Activated naive CD8-positive, alpha-beta T cell treated with anti-CD3 and anti-CD28 coated beads, Interleukin-2, amount 50 U/mL, for 16 hours (primary cell): ENCODE measurements around the gene PLXNB3.

Experiments
- DNase-seq: peaks from one replicate; pipeline ENCODE4 v3.0.0-alpha.2; 2020; ENCODE audit warnings: low read depth, low spot score

The PLXNB3 gene

DNA sequence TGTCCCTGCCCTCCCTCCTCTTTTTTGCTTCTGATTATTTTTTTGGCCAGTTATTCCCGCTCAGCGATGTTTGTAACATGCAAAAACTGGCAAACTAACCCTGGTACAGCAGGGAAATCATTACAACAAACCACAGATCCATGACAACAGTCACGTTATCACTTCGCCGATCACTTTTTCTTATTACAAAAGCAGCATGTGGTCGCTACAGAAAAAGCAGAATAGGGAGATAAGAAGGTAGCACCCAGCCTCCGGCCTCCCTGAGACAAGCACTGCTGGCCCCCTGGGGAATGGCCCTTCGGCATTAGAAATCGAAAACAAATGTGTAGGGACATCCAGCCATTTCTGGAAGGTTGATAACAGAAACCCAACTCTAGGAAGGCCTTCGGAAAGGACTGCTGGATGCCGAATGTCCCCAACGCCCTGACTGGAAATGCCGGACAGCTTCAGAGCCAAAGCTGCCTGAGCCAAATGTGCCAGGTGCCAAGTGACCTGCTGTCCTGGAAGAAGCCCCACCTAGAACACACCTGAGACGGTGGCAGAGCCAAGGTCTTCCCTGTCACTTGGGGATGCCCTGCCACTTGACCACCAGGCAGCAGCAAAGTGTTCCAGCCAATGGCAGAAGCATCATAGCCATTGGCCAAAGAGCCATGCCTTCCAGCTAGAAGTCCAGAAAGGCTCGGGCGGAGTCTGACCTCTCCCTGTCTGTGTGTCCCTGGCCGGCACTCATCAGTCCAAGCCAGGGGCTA, 27.2 kb downstream of the PLXNB3 start:
- DNase-seq: no peak

DNA sequence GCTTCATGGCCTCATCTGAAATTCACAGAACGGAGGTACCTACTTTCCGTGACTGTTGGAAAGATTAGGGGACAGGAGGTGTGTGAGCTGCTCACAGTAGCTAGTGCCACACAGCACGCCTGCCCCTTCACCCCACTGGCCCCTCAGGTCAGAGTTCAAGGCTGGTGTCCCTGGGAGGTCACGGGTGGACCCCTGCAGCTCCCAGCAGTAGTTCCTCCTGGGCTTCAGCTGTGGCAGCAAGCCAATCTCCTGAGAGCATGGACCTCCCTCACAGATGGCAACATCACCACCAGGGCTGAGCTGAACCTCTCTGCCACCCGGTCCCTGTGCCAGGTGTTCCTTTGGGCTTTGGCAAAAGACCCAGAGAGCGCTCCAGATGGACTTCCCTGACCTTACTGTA, 28.3 kb downstream of the PLXNB3 start:
- no peak for DNase-seq

DNA sequence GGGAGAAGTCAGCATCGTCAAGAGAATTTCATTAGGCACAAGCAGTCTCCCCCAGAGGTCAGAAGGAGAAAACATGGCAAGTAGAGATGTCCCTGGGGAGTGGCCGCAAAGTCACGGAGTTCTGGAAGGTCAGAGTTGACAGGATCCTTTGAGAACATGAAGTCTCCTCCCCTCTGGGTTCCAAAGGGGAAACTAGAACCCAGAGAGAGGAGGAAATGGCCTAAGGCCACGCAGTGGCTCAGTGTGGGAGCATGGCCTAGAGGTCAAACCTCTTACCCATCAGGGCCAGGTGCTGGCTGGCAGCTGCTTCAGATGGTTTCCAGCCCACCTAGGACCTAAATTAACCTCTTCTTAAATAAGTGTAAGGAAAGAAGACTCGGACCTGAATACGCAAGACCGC, 29.2 kb downstream of the PLXNB3 start:
- no peak for DNase-seq

DNA sequence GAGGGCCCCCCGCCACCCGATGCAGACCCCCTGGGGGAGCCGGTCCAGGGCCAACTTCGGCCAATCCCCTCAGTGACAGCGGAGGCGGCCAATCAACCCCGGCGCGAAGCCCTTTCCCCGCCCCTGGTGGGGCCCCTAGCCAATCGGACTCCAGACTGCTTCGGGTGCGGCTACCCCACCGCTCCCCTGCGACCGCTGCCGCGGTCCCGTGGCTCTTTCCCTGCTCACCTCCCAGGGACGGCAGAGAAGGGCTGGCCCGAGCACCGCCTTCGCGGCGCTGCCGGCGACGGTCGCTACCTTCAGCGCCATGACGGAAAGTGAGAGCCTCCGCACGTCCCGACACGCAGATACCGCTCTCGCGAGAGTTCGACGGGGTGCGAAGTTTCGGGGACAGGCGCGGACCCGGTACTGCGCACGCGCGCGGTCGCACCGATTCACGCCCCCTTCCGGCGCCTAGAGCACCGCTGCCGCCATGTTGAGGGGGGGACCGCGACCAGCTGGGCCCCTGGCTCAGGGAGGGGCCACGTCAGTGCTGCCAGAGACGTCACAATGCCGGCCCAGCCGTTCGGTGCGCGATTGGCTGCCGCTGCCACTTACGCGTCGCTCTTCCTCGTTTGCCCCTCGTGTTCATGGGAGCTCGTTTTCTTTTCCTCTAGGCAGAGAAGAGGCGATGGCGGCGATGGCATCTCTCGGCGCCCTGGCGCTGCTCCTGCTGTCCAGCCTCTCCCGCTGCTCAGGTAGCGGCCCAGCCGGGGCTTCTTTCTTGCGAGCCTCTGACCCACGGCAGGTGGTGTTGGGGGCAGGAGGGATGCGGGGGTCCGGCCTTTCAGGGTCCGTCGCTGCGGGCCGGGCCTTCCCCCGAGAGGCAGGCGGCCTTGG, 30.2 kb downstream of the PLXNB3 start, which contains the start of the genes IDH3G and SSR4:
IDH3G (minus strand) TSS at position 358 of the 879 bp plus-strand sequence; CDS start at position 309, 49 bp downstream.
SSR4 (plus strand) TSS at position 651 of the 879 bp plus-strand sequence; CDS start at position 671, 20 bp downstream.
- DNase-seq: peak; percentile 76

DNA sequence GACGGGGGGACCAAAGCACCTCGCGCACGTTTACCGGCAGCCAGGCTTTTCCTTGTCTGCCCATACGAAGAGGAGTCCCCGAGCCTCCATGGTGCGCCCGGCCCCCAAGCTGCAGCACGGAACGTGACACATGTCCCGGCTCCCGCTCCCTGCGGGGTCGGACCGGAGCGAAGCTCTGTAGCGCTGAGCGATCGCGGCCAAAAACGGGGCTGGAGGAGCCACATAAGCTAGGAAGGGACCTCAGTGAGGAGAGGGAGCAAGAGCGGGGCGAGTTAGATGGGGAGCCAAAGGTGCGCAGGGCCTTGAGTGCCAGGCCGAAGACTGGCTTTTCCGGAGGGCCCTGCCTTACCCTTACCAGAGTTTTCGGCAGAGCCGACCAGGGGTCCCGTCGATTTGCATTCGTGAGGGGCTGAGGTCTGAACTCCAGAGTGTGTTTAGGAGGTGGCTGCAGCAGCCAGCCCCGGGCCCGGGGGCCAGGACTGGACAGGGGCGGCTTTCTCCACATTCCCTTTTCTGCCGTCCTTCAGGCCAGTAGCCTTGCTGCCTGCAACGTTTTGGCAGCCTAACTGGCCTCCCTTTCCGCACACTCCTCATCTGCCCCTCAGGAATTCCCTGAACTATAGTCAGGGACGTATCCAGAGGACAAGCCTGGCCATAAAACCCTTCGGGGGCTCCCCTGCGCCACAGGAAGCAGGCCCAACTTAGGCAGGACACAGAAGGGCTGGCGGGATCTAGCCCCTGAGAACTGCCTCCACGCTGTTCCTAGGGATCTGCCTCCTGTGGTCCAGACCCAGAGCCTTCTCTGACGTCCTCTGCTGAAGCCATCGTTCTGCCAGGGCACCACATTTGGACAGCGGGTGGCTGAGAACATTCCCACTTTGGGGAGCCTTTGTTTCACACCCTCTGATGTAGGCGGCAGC, 31.1 kb downstream of the PLXNB3 start:
- DNase-seq: no peak

DNA sequence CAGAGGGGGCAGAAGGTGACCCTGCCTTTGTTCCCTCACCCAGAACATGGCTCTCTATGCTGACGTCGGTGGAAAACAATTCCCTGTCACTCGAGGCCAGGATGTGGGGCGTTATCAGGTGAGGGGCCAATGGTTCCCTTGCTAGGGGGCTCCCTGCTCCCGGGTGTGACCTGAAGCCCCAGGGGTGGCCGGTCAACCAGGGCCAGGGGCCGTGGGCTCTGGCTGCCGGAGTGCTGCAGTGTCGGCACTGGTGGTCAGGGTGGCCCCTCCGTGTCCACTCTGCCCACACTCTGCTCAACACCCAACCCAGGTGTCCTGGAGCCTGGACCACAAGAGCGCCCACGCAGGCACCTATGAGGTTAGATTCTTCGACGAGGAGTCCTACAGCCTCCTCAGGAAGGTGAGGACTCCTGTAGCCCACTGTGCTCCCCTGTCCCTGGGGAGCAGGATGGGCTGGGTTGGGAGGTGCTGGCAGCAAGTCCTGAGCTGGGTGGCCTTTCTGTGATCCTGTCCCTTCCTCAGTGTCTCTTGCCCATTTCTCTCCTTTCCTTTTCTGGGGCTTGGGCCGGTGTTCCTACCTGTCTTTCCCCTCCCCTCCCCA, 33.5 kb downstream of the PLXNB3 start:
- DNase-seq: no peak

DNA sequence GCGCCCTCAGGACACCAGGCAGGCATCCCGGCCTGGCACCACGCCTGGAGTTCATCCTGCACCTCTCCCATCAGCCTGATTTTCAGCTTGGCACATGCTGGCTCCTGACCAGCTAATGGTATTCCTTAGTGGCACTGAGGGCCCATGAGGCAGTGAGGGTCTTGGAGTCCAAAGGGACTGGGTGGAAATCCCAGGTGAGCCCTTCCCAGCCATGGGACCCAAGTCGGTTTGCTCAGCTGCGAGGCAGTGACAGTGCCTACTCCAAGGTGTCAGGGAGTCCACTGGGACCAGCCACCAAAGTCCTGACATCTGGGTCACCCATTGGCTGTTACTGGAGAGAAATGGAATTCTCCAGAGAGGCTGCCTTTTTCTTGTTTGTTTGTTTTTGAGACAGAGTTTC, 35.3 kb downstream of the PLXNB3 start:
- no peak for DNase-seq

DNA sequence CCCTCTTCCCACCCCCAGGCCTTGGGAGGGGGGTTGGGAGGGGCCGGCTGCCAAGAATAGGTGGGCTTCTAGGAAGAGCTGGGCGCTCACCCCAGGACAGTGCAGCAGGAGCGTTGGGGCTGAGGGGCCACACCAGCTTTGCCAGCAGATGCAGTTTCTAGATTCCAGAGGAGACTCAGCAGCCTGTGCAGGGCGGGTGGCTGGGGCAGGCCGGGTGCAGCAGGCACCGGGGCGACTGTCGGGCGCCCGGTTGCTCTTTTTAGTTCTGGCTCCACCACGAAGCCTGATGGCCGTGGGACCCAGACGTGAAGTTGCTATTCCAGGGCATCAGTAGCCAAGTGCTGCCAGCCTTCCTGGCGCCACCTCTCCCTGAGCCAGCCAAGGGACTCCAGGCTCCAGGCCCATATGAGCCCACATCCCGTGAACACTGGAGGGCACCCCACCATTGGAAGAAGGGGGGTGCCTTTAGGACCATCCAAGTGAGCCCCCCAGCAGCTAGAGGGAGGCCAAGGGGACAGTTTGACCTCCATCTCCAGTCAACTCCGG, 36.2 kb downstream of the PLXNB3 start:
- no peak for DNase-seq

DNA sequence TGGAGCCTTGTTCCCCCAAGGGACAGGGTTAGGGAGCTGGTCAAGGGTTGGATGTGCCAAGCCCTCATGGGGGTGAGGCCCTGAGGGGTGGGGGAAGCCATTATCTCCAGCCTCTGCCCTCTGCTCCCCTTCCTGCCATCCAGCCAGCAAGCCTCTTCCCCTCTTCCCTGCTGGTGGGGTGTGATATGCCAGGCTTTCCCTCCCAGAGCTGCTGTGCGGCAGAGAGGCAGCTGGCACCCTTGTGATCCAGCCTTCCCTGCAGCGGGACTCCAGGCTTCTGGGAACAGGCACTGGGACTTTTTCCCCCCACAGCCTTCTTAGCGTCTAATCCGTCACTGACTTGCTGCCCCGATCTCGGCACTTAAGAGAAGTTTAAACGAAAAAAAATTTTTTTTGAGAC, 36.7 kb downstream of the PLXNB3 start:
- no peak for DNase-seq

DNA sequence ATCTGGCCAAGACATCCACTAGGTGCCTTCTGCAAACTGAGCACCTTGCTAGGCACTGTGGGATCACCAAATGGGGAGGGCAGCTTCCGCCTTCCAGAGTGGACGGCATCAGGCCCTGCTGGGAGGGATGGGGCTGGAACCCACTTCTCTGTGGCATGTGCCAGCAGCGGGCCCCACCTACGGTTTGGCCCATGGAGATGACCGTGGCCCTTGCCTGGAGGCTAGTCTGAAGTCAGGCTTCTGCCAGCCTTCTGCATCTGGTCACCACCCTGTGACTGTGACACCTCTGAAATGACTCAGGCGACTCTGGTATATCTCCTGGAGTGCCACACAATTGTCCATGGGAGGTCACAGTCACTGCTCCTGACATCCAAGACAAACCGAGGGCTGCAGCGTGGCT, 37.6 kb downstream of the PLXNB3 start:
- DNase-seq: no peak

DNA sequence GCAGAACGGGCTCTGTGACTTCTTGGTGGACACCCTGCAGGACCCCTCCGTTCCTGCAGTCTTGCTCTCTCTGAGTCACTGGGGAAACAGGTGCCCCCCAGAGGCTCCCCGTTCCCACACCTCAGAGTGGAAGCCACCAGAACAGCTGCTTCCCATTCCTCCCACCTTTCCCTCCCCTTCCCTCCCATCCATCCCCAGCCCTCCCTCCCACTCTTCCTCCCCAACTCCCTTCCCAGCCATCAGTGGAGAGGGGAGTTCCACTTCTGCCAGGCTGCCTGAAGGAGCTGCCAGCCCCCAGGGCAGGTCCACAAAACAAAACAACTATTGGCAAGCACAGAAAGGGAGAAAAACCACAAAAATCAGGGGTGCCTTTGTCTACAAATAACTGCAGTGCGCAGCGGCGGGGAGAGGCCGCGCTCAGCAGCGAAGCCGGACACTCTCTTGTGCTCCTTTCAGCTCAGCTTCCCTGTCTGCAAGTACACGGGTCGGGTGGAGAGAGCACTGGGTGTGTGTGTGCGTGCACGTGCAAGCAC, 38.5 kb downstream of the PLXNB3 start:
- DNase-seq: no peak

DNA sequence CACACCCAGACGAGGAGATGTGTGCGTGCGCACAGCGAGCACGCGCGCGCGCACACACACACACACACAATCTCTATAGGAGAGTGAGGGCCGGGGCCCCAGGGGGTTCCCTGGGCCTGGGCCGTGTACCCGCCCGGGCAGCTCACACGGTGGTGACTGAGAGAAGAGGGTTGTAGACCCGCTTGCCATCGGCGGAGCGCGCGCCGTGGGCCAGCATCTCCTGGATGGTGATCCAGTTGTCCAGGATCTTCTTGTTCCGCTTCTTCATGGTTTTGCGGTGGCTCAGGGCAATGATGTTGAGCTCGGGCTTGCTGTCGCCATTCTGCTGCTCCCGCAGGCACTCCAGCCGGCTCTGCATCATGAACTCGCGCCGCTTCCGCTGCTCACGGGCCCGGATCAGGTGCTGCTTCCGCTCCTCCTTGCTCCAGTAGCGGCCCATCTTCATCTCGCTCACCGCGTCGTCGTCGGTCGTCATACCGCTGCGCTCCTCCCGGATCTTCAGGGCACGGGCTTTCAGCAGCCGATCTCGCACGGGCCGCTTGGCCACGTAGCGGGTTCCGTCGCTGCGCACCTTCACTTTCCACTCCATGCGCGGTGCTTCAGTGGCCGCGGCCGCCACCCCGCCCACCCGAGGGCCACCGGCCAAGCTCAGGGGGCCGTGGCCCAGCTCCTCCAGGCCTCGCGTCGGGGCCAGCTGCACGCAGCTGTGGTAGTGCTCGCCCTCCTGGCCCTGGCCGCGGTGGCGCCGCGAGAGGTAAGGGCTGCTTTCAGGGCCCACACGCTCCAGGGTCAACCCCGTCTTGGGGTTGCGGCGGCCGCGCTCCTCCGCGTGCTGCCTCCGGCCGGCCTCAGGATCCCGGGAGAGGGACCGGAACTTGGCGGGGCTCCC, 39.4 kb downstream of the PLXNB3 start:
- DNase-seq: no peak

DNA sequence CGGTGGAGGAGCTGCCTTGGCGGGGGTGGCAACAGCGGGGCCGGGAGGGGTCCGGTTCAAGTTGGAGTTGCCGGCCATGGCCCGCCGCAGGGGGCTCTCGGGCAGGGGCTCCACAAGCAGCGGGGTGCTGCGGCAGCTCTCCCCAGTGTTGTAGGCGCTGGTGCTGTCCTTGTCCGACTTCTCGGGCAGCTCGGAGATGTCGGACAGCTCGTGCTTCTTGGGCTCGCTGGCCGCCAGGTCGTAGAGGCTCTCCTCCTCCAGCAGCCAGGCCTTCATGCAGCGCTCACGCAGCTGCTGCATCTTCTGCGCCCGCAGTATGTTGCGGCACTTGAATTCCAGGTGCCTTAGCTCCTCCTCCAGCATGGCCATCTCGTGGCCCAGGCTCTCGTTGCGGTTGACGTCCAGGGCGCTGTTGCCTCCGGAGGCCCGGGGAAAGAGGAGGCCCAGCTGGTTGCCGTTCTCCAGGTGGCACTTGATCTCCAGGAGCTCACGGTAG, 40.1 kb downstream of the PLXNB3 start:
- no peak for DNase-seq

DNA sequence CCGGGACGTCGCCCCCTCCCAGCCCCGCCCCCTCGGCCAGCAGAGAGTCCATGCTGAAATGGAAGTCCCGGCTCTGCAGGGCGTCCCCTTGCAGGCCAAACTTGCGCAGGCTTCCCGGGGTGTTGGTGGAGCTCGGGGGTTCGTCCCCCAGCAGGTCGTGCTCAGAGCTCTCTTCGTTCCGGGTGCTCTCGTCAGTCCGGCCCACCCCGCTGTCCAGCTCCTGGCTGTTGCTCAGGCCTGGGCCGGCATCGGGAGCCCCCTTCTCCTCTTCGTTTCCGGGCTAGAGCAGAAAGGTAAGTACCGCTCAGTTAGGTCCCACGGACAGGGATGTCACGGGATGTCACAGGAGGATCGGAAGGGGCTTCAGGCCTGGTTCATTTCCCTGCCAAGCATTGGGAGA, 40.6 kb downstream of the PLXNB3 start:
- no peak for DNase-seq

DNA sequence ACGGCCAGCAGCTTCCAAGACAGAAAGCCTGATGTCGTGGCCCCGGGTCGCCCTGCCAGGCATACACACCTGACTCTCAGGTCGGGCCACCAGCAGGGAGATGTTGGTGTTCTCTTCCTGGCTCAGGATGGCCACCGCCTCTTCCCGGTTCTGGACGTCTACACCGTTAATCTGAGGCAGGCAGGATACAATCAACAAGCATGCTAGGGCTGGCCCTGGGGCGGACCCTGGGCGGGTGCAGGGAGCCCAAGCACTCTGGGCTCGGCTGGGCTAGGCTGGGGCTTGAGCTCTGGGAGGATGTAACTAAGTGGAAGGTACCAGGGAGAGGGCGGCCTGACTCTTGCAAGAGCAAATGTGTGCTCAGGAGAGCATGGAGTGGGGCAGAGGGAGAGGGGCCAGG, 41.4 kb downstream of the PLXNB3 start:
- DNase-seq: no peak

DNA sequence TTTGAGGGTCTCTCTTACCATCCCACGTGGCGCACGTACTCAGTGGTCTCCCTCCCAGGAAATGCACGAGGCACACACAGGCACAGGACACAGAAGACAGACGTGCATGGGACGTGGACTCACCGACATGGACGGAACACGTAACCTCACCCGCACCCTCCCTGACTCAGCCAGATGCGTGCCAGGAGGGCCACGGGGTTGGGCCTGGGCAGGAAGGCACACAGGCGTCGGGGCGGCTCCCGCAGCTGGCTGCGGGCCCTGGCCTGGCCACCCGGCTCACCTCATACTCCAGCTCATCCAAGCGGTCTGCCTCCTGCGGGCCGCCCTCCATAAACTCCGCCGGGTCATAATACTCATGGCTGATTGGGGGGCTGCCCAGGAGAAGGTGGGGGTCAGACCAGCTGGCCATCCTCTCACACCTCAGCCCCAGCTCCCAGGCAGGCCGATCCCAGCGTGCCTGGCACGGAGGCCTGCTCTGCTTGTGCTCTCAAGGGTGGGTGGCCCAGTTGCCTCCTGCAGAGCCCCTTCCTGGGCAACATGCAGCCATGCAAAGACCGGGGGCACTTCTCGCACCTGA, 43.0 kb downstream of the PLXNB3 start:
- DNase-seq: no peak

DNA sequence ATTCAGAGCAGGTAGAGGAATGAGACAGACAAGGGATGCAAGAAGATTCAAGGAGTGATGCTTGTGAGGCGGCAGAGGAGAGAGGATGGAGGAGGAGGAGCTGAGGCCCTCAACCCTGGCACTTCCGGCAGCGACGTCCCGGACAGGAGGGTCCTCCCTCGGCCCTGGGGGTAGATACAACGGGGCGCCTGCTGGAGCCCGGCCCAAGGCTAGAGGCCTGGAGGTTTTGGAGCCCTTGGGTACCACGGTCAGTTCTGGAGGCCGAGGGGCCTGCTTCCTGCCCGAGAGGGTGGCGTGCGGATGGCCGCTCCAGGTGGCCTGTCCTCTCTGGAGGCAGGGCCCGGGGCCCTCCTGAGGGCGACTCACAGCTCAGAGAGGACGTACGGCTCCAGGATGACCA, 43.9 kb downstream of the PLXNB3 start:
- DNase-seq: no peak

DNA sequence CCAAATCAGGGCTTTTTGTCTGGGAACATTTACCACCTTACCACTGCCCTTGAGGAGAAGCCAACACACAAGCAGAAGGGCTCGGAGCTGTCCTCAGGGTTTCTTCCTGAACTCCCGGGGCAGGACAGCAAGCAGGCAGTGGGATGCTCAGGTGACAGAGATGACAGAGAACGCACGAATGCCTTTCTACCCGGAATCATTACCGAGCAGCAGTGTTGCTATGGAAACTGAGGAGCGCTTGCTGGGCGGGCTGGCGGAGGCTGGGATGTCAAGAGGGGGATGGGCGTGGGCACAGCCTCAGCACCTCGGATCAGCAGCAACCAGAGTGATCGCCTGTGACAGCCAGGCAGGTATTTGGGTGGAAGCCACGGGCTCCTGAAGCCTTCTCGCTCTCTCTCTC, 48.2 kb downstream of the PLXNB3 start:
- DNase-seq: no peak

DNA sequence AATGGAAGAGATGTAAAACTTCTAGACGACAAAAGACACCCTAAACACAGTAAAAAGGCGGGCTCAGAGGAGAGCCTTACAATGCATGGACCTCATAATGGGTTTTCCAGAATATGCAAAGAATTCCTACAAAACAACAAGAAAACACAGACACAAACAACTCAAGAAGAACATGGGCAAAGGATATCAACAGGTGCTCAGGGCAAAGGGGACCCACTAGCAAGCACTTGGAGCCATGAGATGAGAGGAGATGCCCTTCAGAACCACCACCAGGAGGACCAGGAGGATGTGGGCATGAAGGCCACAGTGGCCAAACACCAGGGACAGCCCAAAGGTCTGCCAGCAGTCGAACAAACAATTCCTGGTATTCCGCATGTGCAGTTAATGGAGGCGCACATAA, 49.1 kb downstream of the PLXNB3 start:
- DNase-seq: no peak
